K562 (cell line): ENCODE data around the gene HPCAL1. TPM values are rescaled to one million over a fixed set of nuclear protein-coding genes. Genes with fewer than 3 reads are reported as not detected.
A peak's percentile ranks its signal among the peaks of the same experiment; 100 is the strongest.

ENCODE experiments used
- HINFP ChIP-seq: fragments of 450-650 bp; conservative IDR thresholded peaks from 2 replicates; pipeline ENCODE4 v1.6.1; 2016; ENCODE audit warnings: missing genetic modification characterization, low read depth, mild to moderate bottlenecking, control low read depth, missing compliant biosample characterization
- HIVEP1 ChIP-seq: fragments of 250-450 bp; sonication (Bioruptor Pico); IDR thresholded peaks from 2 replicates; pipeline ENCODE4 v1.4.0; 2020; ENCODE audit warnings: mild to moderate bottlenecking
- HMGN3 ChIP-seq: IDR thresholded peaks from 2 replicates; pipeline ENCODE4 v1.6.1; 2011; ENCODE audit warnings: borderline replicate concordance, low read depth, mild to moderate bottlenecking, mixed read lengths, low read length; ENCODE audit not compliant: insufficient read length; ENCODE audit errors: extremely low read depth
- JUN ChIP-seq, 2 experiments: sonication (generic) in 1 of 2; formaldehyde crosslinking in 1 of 2; IDR thresholded peaks; 2 replicates each; pipeline versions ENCODE4 v1.6.1 to v1.8.0; 2012 to 2022; ENCODE audit warnings: borderline replicate concordance in 2 of 2, mild to moderate bottlenecking in 2 of 2, improper control_type of control experiment in 1 of 2, low read depth in 1 of 2, low read length in 1 of 2, missing genetic modification reagents in 1 of 2
- LEF1 ChIP-seq: fragments of 450-650 bp; IDR thresholded peaks from 2 replicates; pipeline ENCODE4 v1.6.1; 2016; ENCODE audit warnings: mild to moderate bottlenecking
- MCM5 ChIP-seq: fragments of 450-650 bp; IDR thresholded peaks from 2 replicates; pipeline ENCODE4 v1.6.1; 2016; ENCODE audit warnings: low read depth
- MNT ChIP-seq, 2 experiments: fragments of 450-650 bp; conservative IDR thresholded peaks; 2 replicates each; pipeline ENCODE4 v1.6.1; 2017; ENCODE audit warnings: mild to moderate bottlenecking in 2 of 2, moderate library complexity in 2 of 2
- MTA3 ChIP-seq: fragments of 450-650 bp; formaldehyde crosslinking; IDR thresholded peaks from 2 replicates; pipeline ENCODE4 v1.6.1; 2017; ENCODE audit warnings: mild to moderate bottlenecking, borderline replicate concordance
- NCOA1 ChIP-seq: fragments of 450-650 bp; IDR thresholded peaks from 2 replicates; pipeline ENCODE4 v1.6.1; 2016; ENCODE audit warnings: low read depth
- PTBP1 ChIP-seq: fragments of 200-400 bp; formaldehyde crosslinking; IDR thresholded peaks from 2 replicates; pipeline ENCODE4 v1.6.1; 2017; ENCODE audit warnings: low read depth, low read length
- RBM14 ChIP-seq: fragments of 200-400 bp; formaldehyde crosslinking; IDR thresholded peaks from 2 replicates; pipeline ENCODE4 v1.6.1; 2018; ENCODE audit warnings: low read depth, mild to moderate bottlenecking, low read length, moderate library complexity, borderline replicate concordance; ENCODE audit not compliant: insufficient read depth
- SMARCE1 ChIP-seq: fragments of 450-650 bp; IDR thresholded peaks from 2 replicates; pipeline ENCODE4 v1.7.1; 2016; ENCODE audit warnings: mild to moderate bottlenecking
- SPI1 ChIP-seq: IDR thresholded peaks from 2 replicates; pipeline ENCODE4 v1.6.1; 2011; ENCODE audit warnings: low read depth, low read length, control low read depth, borderline replicate concordance
- ZKSCAN1 ChIP-seq: fragments of 150-350 bp; IDR thresholded peaks from 2 replicates; pipeline ENCODE4 v1.6.1; 2016; ENCODE audit warnings: low read depth, low read length
- ZNF384 ChIP-seq: IDR thresholded peaks from 2 replicates; pipeline ENCODE4 v1.6.1; 2012; ENCODE audit warnings: low read depth, low read length, improper control_type of control experiment
- ZNF518B ChIP-seq: fragments of 250-450 bp; sonication (Bioruptor Pico); IDR thresholded peaks from 2 replicates; pipeline ENCODE4 v1.5.0; 2021; ENCODE audit warnings: mild to moderate bottlenecking, moderate library complexity
- ZNF561 ChIP-seq: fragments of 450-650 bp; formaldehyde crosslinking; conservative IDR thresholded peaks from 2 replicates; pipeline ENCODE4 v1.4.0; 2020; ENCODE audit warnings: mild to moderate bottlenecking, moderate library complexity
- ZNF75A ChIP-seq: fragments of 450-650 bp; formaldehyde crosslinking; IDR thresholded peaks from 2 replicates; pipeline ENCODE4 v1.4.0; 2020; ENCODE audit warnings: mild to moderate bottlenecking
- polyA plus RNA-seq, 8 experiments: library from polyadenylated mRNA; depleted of rRNA in 4 of 8; stranded (reverse) in 5 of 8; unstranded in 3 of 8; fragments of >200 nt; fragmentation: Nextera tagmentation in 2 of 8; fragmentation: Illumina TruSeq in 1 of 8; extraction: Ambion mirVana in 2 of 8; extraction: Trizol in 1 of 8; gene quantifications; 2 replicates each; pipeline versions ENCODE4 v1.2.1 to v1.2.3, GENCODE V29; 2011 to 2014; ENCODE audit warnings: inconsistent platforms in 1 of 8, missing spikeins in 1 of 8
- total RNA-seq, 7 experiments: library from RNA; depleted of rRNA in 6 of 7; stranded (reverse); fragments of >200 nt in 6 of 7; fragmentation: Illumina TruSeq in 2 of 7; extraction: Trizol in 2 of 7; gene quantifications; 2 replicates each; pipeline versions ENCODE4 v1.2.1 to v1.2.3, GENCODE V29; 2011 to 2021; ENCODE audit warnings: low replicate concordance in 1 of 7

HPCAL1 gene
- total and polyA plus RNA-seq, 9 of the 15 experiments (the other 6 are each of a cell fraction or from before 2014, with no cell fraction given): 2.7 to 65.5 (median 23.9) TPM

DNA sequence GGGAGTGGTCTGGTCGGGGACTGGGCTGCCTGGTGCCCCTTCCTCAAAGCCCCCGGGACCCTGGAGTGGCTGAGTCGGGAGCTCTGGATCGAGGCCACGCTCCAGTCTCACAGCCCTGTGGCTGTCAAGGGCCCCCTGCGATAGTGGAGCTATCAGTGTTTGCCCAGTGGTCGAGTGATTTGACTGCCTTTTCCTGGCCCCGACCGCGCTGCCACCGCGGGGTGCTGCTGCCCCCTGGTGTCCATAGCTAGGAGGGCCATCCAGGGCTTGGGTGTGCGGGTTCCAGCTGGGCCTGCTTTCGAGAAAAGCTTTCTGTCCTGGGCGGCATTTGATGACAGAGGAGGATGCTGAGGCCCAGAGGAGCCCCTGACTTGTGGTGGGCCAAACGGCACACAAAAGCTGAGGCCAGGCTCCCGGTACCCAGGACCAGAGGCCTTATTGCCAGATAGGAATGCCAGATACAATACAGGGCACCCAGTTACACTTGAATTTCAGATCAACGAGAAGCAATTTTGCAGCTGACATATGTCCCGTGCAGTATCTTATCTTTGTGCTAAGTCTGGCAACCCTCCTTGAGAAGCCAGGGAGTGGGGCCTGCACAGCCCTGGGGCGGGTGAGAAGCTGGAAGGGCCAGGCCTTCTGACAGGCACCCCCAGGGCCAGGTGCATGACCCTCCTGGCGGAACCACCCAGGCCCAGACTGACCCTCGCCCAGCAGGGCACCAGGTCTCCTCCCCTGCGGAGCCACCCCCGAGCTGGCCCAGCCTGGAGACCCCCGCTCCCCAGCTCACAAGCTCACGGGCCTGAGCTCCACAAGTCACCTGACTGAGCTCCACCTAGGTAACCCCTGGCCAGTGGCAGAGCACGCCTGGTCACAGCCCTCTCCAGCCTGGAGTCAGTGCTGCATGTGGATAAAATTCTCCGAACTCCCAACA is 132.4 kb downstream of the HPCAL1 start (continued):
- TF ChIP-seq SPI1: no peak
- 0 out of 2 replicates have a peak, but pooled peaks have one; percentile 14 for TF ChIP-seq LEF1
- TF ChIP-seq HIVEP1 (CRISPR knock-in tag): no peak
- peak; percentile 53; the same call in 1 of the 2 replicates for TF ChIP-seq MTA3
- TF ChIP-seq JUN (IDR thresholded peaks at IDR 0.05; ENCODE audit: borderline replicate concordance, low read depth, low read length): no peak
- TF ChIP-seq JUN (CRISPR knock-in tag; IDR thresholded peaks at IDR 0.05; ENCODE audit: borderline replicate concordance): no peak
- no peak for TF ChIP-seq HINFP
- TF ChIP-seq ZNF518B (CRISPR knock-in tag): no peak
- TF ChIP-seq MNT (conservative IDR thresholded peaks at IDR 0.05): peak in 1 of 2 experiments; percentile 31; a peak in 1 of 4 replicates
- no peak for TF ChIP-seq ZNF384
- TF ChIP-seq MCM5: no peak
- no peak for TF ChIP-seq ZNF75A (CRISPR knock-in tag)
- peak; percentile 54; the same call in 1 of the 2 replicates for TF ChIP-seq ZKSCAN1
- no peak for TF ChIP-seq PTBP1
- TF ChIP-seq HMGN3: peak; percentile 84
- TF ChIP-seq ZNF561 (CRISPR knock-in tag): no peak
- no peak for TF ChIP-seq RBM14
- no peak for TF ChIP-seq NCOA1
- no peak for TF ChIP-seq SMARCE1
